ENCODE data around the gene LARGE2. TPM values are rescaled to one million over a fixed set of nuclear protein-coding genes. Genes with fewer than 3 reads are reported as not detected.

Gene LARGE2
- total and polyA plus RNA-seq, 2 of the 13 experiments (the other 11 are each of a cell fraction or from before 2014, with no cell fraction given): 8.5 to 21.6 TPM

GRCh38 chr11:45899448-45900174 lies 22.8 kb upstream of the LARGE2 start (continued):
- TF ChIP-seq ZNF407 (CRISPR knock-in tag; IDR thresholded peaks at IDR 0.05; ENCODE audit: not compliant biosample characterization) (no peak), MEIS2 (CRISPR knock-in tag; IDR thresholded peaks at IDR 0.05) (0 out of 2 replicates have a peak, but pooled peaks have one; percentile 34), GMEB1 (CRISPR knock-in tag; IDR thresholded peaks at IDR 0.05; ENCODE audit: borderline replicate concordance) (no peak), ZNF282 (IDR thresholded peaks at IDR 0.05; ENCODE audit: partially characterized antibody) (no peak), KDM3A (CRISPR knock-in tag; IDR thresholded peaks at IDR 0.05; ENCODE audit: low read depth) (no peak), ZNF468 (CRISPR knock-in tag; IDR thresholded peaks at IDR 0.05) (no peak), EEA1 (CRISPR knock-in tag; IDR thresholded peaks at IDR 0.05; ENCODE audit: borderline replicate concordance) (no peak), ZFP82 (CRISPR knock-in tag; IDR thresholded peaks at IDR 0.05; ENCODE audit: borderline replicate concordance) (no peak), CREM (IDR thresholded peaks at IDR 0.05) (no peak), CREM (CRISPR knock-in tag; IDR thresholded peaks at IDR 0.05) (no peak), ZNF597 (CRISPR knock-in tag; IDR thresholded peaks at IDR 0.05) (no peak), FOXO4 (CRISPR knock-in tag; conservative IDR thresholded peaks at IDR 0.05) (no peak), MYC (CRISPR knock-in tag; IDR thresholded peaks at IDR 0.05; ENCODE audit: borderline replicate concordance) (0 out of 2 replicates have a peak, but pooled peaks have one; percentile 11), THAP8 (CRISPR knock-in tag; IDR thresholded peaks at IDR 0.05; ENCODE audit: borderline replicate concordance) (no peak)

Data from HepG2 (cell line).